ENCODE measurements around the gene PRICKLE3.

The PRICKLE3 gene

GRCh38 chrX:49164589-49165360, 21.4 kb downstream of the PRICKLE3 start:
- DNase-seq (ENCODE audit: extremely low read depth, insufficient read length) = no peak
- H3K4me3 ChIP-seq (replicated peaks; ENCODE audit: low read depth, low read length) = no peak overlapping the region
- H3K27me3 ChIP-seq (replicated peaks; ENCODE audit: control insufficient read depth, insufficient read depth, low read length) = no peaks in the 10 kb centered on the region
- H3K36me3 ChIP-seq (ENCODE audit: control insufficient read depth, insufficient read depth, low read length) = no peaks in the 10 kb centered on the region
- TF ChIP-seq CTCF (IDR thresholded peaks at IDR 0.05; ENCODE audit: insufficient read depth, low read length, poor library complexity, severe bottlenecking) = no peak

GRCh38 chrX:49163555-49164419, 22.4 kb downstream of the PRICKLE3 start:
- TF ChIP-seq CTCF (IDR thresholded peaks at IDR 0.05; ENCODE audit: insufficient read depth, low read length, poor library complexity, severe bottlenecking) = peak; percentile 23
- Histone ChIP-seq H3K36me3 (ENCODE audit: control insufficient read depth, insufficient read depth, low read length) (no peaks in the 10 kb centered on the region), H3K27me3 (replicated peaks; ENCODE audit: control insufficient read depth, insufficient read depth, low read length) (no peaks in the 10 kb centered on the region), H3K4me3 (replicated peaks; ENCODE audit: low read depth, low read length) (peak overlapping the region; percentile 52)
- DNase-seq (ENCODE audit: extremely low read depth, insufficient read length) = peak; percentile 87

GRCh38 chrX:49162620-49163019, 23.6 kb downstream of the PRICKLE3 start, which contains the start of gene MAGIX:
TSS of gene MAGIX (plus strand) at chrX:49162758. CDS start at chrX:49162890, 132 bp downstream.
- Histone ChIP-seq H3K4me3 (replicated peaks; ENCODE audit: low read depth, low read length) (peak within 1 kb of the TSS; percentile 52), H3K27me3 (replicated peaks; ENCODE audit: control insufficient read depth, insufficient read depth, low read length) (no peaks in the 10 kb centered on the region), H3K36me3 (ENCODE audit: control insufficient read depth, insufficient read depth, low read length) (no peaks in the 10 kb centered on the region)
- no peak for TF ChIP-seq CTCF (IDR thresholded peaks at IDR 0.05; ENCODE audit: insufficient read depth, low read length, poor library complexity, severe bottlenecking)
- no peak for DNase-seq (ENCODE audit: extremely low read depth, insufficient read length)

GRCh38 chrX:49161632-49162031, 24.5 kb downstream of the PRICKLE3 start:
- no peaks in the 10 kb centered on the region for H3K27me3 ChIP-seq (replicated peaks; ENCODE audit: control insufficient read depth, insufficient read depth, low read length)
- no peak overlapping the region for H3K4me3 ChIP-seq (replicated peaks; ENCODE audit: low read depth, low read length)
- no peak for TF ChIP-seq CTCF (IDR thresholded peaks at IDR 0.05; ENCODE audit: insufficient read depth, low read length, poor library complexity, severe bottlenecking)
- no peaks in the 10 kb centered on the region for H3K36me3 ChIP-seq (ENCODE audit: control insufficient read depth, insufficient read depth, low read length)
- DNase-seq (ENCODE audit: extremely low read depth, insufficient read length) = no peak

- DNase-seq (ENCODE audit: extremely low read depth, insufficient read length) = no peak
- TF ChIP-seq CTCF (IDR thresholded peaks at IDR 0.05; ENCODE audit: insufficient read depth, low read length, poor library complexity, severe bottlenecking) = no peak
- Histone ChIP-seq H3K27me3 (replicated peaks; ENCODE audit: control insufficient read depth, insufficient read depth, low read length) (no peaks in the 10 kb centered on the region), H3K36me3 (ENCODE audit: control insufficient read depth, insufficient read depth, low read length) (no peaks in the 10 kb centered on the region), H3K4me3 (replicated peaks; ENCODE audit: low read depth, low read length) (no peak overlapping the region)
These were observed 25.3 kb downstream of the PRICKLE3 start for GRCh38 chrX:49160908-49161307.

Measured in GM06990 (cell line).